Stimulated activated CD4-positive, alpha-beta T cell treated with anti-CD3 and anti-CD28 coated beads, Interleukin-15, amount 100 ng/mL, for 48 hours (primary cell): ENCODE data around the gene OPN3.
A peak's percentile ranks its signal among the peaks of the same experiment; 100 is the strongest.

Source experiments
- DNase-seq, 2 donors: peaks; one replicate each; pipeline ENCODE4 v3.0.0-alpha.2; 2020; ENCODE audit warnings: low read depth in 2 of 2

Gene OPN3

DNA sequence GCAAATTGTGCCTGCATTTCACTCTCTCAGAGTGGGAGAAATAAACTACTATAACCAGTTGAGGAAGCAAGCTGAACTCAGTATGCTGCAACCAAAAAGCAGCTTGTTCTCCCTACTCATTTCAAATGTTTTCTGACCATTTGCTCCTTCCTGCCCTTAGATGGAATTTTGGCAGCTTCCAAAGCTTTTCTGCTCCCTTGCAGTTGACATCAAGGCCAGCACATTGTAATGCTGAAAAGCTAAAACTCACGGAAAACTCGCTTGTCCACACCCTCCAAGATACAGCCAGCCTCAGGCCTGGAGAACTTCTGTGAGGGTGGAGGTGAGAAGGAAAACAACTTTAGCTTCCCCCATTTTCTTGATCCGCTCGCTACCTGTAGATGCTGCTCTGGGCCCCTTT lies 5.0 kb upstream of the OPN3 start:
- DNase-seq, result no peak

DNA sequence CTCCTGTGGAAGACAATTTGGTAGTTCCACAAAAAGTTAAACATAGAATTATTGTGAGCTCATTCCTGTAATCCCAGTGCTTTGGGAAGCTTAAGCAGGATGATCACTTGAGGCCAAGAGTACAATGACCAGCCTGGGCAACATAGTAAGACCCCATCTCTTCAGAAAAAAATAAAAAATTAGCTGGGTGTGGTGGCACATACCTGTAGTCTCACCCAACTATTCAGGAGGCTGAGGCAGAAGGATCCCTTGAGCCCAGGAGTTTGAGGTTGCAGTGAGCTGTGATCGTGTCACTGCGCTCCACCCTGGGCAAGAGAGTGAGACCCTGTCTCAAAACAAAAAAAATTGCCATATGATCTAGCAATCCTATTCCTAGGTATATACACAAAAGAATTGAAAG lies 4.1 kb upstream of the OPN3 start:
- DNase-seq, result no peak

DNA sequence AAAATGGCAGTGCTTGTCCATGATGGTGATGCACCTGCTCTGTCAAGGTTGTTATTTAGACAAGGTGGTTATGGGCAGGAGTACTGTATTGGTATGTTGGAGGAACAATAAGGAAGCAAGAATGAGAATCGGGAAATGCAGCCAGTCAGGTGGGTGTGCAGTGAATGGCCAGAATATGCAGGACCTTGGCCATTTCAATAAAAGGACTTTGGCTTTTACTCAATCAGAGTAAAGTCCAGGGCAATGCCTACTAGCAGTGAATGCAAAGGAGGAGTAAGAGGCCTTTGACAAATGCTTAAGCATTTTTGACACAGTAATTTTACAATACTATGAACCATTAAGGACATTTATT lies 2.4 kb upstream of the OPN3 start:
- DNase-seq, result no peak

GRCh38 chr1:241641773-241642592 lies 1.8 kb upstream of the OPN3 start:
- no peak for DNase-seq

GRCh38 chr1:241640867-241641622 lies 876 bp upstream of the OPN3 start:
- DNase-seq, result no peak

DNA sequence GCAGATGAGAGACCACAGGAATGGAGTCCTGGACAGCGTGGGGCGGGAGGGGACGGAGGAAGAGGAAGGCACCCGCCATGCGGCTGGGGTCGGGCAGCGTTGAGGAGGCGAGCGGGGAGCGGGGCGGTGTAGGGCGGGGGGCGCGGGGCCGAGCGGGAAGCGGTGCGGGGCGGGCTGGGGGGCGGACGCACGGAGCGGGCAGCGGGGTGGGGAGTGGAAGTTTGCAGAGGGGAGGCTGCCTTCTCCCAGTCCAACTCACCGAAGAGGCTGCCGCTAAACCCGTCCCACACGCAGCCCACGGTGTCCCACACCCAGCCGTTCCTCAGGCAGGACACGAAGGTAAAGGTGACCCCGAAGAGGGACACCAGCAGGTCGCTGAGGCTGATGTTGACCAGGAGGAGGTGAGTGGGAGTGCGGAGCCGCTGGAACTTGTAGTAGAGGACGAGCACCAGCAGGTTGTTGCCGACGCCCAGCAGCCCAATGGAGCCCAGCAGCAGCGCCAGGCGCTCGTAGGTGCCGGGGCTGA lies 483 bp downstream of the OPN3 start:
- DNase-seq, result peak in 1 of 2 donors; percentile 7

GRCh38 chr1:241638909-241639622 lies 1.1 kb downstream of the OPN3 start:
- DNase-seq, result no peak

DNA sequence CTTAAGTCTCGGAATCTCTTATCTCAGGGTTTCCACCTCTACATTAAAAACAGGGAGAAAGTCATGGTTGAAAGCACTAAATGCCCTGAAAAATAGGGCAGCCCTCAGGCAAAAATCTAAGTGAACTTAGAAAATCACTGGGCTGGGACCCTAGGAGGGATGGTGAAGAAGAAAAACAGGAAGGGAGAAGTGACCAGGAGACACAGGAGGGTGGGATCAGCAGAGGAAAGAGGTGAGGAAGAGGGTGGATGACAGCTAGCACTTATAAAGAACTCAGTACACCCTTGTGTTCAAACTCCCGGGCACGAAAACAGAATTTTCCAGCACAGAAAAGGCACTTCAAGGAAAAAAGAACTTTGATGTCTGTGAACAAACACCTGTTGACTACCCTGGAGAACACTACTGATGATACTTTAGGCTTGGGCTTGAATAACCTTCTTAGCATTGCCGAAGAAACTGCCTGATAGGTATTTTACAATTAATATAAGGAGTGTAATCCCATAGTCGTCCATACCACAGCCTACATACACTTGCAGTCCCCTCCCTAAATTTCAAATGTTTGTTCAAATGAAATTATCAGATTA lies 2.0 kb downstream of the OPN3 start:
- DNase-seq, result no peak

- no peak for DNase-seq
Measured at GRCh38 chr1:241637604-241638003, 2.6 kb downstream of the OPN3 start.

GRCh38 chr1:241637046-241637590 lies 3.1 kb downstream of the OPN3 start:
- DNase-seq, result no peak

DNA sequence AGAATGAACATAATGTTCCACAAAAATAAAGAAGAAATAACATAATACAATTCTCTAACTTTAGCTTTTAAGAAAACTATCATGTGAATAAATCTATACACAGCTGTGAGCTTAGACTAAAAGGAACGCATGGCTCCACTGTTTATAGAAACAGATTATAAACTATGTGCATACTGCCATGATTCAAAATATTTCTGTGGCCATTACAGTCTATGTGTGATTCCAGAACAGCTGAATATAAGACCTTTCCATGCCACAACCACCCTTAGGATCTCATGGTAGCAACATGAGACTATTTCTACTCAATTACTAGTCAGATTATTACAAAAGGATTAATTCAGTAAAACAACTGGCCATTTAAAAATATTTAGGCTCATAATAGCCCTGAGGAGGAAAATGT lies 3.9 kb downstream of the OPN3 start:
- no peak for DNase-seq

GRCh38 chr1:241635556-241636152 lies 4.5 kb downstream of the OPN3 start:
- DNase-seq, result no peak

DNA sequence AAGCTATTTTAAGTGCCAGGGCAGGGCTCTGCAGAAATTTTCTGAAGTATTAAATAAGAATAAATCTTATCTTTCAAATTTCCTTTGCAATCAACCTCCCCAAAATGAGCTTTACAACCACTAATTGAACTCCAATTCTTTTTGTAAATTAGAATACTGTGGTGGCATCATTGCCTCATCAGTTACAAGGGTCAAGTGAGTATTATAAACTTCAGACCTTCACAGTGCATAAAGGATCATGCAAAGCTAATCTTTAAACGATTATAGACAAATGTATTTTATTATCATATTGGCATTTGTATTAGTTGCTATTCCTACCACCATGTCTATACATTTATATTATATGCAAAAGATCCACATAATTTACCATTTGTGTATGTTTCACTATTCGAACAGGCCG lies 7.2 kb downstream of the OPN3 start:
- DNase-seq, result no peak

GRCh38 chr1:241631674-241632073 lies 8.5 kb downstream of the OPN3 start:
- DNase-seq, result no peak

GRCh38 chr1:241630899-241631298 lies 9.3 kb downstream of the OPN3 start:
- no peak for DNase-seq

DNA sequence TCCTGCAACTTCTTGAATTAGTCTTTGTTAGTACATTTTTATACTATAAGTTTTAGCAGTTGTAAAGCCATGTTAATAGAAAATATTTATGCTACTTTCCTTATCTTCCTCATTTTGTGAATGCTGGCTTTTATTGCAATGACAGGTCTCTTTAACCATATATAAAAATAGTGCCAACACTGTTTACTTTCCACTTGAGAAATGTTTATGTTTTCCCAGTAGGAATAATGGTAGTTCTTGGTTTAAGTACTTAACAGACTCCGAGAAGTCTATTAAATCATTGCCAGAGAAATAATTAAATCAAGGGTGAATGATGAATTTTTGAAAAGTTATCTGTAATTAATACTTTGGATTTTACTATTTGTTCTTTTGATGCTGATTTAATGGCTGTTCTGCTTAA lies 9.7 kb downstream of the OPN3 start:
- no peak for DNase-seq

DNA sequence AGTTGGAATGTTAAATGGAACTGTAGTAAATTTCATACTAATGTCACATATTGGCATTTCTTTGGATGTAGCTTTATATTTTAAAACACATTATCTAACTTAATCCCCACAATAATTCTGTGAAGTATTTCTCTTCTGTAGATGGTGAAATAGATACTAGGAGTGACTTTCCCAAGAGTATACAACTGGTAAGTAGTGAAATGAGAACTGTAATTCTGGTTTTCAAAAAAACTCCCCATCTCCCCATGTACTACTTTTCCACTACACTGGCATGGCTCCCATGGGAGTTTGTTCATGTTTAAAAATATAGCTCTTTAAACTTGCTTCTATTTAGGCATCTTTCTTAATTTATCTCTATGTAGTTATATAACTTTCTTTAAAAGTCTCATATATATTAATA lies 10.2 kb downstream of the OPN3 start:
- DNase-seq, result no peak

DNA sequence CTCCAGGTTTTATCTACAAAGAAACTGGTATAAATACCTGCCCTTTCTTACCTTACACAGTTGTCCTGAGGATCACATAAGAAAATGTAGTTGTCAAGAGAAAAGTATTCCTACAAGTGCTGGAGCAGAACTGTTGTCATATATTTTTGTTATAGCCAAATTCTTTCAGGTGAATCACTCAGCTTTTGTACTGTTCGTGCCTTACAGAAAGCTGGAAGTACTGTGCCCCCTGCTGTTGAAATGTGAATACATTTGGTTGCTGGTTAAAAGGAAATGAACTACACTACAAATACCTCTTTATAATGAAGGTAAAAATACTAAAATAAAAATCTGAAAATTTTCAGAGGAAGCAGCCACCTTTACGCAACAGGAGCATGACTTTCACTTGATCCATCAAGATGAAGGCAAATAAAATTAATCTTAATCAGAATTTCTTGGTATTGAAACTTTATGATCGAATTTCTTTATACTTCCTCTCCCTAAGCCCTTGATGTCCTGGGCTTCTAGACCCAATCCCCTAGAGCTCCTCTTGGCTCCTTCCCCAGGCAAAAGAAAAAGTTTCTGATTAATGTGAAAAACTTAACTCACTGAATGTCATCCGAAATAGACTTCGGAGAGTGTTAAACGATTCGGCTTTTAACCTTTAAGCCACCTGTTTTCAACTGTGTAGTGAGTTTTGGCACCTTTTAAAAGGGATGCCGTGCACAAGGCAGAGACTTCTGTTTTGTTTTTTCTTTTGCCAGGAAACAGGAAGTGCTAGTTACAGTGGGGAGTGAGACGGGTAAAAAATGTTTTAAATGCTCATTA lies 12.5 kb downstream of the OPN3 start:
- no peak for DNase-seq

DNA sequence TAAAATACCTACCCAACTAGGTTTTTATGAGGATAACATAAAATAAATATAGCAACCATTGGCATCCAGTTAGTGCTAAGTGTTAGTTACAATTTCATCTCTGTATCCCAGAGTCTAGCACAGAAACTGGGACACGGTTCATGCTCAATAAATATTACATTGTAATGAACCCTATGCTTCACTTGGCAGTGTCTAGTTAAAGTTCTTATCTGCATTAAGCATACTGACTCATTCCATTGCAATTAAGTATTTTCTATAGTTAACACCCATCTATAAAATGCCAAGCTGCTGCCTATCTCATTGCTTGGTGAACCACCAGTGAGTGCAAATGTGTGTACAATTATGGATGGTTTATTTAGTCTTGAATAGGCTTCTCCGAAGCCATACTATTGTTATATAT lies 15.2 kb downstream of the OPN3 start:
- no peak for DNase-seq

- DNase-seq, result no peak
Measured at GRCh38 chr1:241622669-241623068, 17.5 kb downstream of the OPN3 start.

DNA sequence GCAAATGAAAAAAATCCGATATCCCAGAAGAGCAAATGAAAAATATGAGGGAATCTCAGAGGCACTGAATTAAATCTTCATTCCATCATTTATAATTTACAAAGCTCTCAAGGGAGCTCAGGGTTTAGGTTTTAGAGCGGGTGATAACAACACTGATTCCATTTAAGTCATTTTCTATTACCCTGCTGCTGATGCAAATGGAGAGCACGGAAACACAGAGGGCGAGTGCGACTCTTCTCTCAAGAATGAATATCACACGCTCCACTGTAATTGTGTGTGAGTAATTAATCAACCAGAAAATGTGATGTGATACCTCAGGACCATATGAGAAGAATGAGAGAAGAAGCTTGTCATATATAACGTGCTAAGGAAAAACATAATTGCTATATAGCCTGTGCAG lies 22.7 kb downstream of the OPN3 start:
- no peak for DNase-seq
